Aorta (tissue), 5 donors: ENCODE measurements around the gene RAB25. TPM values are rescaled to one million over a fixed set of nuclear protein-coding genes. Genes with fewer than 3 reads are reported as not detected.
A peak's percentile ranks its signal among the peaks of the same experiment; 100 is the strongest.

Experiments used
- ATAC-seq: fragments of 200-7000 bp; cut with Tn5 transposase; one replicate; pipeline ENCODE4 v1.9.1; 2022; ENCODE audit warnings: moderate library complexity; ENCODE audit not compliant: low FRiP score
- DNase-seq, 2 donors: peaks; one replicate each; pipeline ENCODE4 v3.0.0-alpha.2; 2020
- H3K27ac ChIP-seq, 2 donors: one replicate each; pipeline ENCODE4 v1.5.1; 2013; ENCODE audit warnings: low read length in 2 of 2, mild to moderate bottlenecking in 2 of 2, moderate library complexity in 2 of 2, control low read depth in 1 of 2, inconsistent platforms in 1 of 2, low read depth in 1 of 2
- H3K27me3 ChIP-seq, 2 donors: one replicate each; pipeline ENCODE4 v1.6.1; 2013; ENCODE audit warnings: control low read depth in 1 of 2, low read length in 1 of 2, mild to moderate bottlenecking in 1 of 2, moderate library complexity in 1 of 2; ENCODE audit not compliant: insufficient read depth in 2 of 2, control insufficient read depth in 1 of 2
- H3K36me3 ChIP-seq, 2 donors: one replicate each; pipeline ENCODE4 v1.6.1; 2013; ENCODE audit warnings: control low read depth in 1 of 2, low read length in 1 of 2, mild to moderate bottlenecking in 1 of 2; ENCODE audit not compliant: insufficient read depth in 2 of 2, control insufficient read depth in 1 of 2
- H3K4me1 ChIP-seq, 2 donors: one replicate each; pipeline ENCODE4 v1.6.1; 2013; ENCODE audit warnings: low read length in 2 of 2, control low read depth in 1 of 2, mild to moderate bottlenecking in 1 of 2, moderate library complexity in 1 of 2; ENCODE audit not compliant: insufficient read depth in 2 of 2, control insufficient read depth in 1 of 2
- H3K4me3 ChIP-seq, 2 donors: one replicate each; pipeline ENCODE4 v1.5.1; 2013; ENCODE audit warnings: low read length in 2 of 2, control low read depth in 1 of 2, mild to moderate bottlenecking in 1 of 2
- H3K9me3 ChIP-seq: one replicate; pipeline ENCODE4 v1.6.1; 2013; ENCODE audit warnings: mild to moderate bottlenecking, low read length; ENCODE audit not compliant: control insufficient read depth
- WGBS, 2 donors: extraction: QIAGEN DNeasy Blood & Tissue Kit; methylation state at CpG; one replicate each; pipeline ENCODE4 v1.1.7; 2013; 5-methylcytosine and 5-hydroxymethylcytosine counted together
- intact Hi-C, 2 donors: fragments of 100-400 bp; cut with DNase I; formaldehyde crosslinking; loops; one replicate each; pipeline versions ENCODE4 v1.14.2 to v1.15.0; 2022
- polyA plus RNA-seq, 2 donors: library from polyadenylated mRNA; stranded (reverse); fragments of 200-250 nt; gene quantifications; one replicate each; pipeline ENCODE4 v1.2.3, GENCODE V29; 2013
- total RNA-seq, 2 donors: library from RNA; stranded (reverse); fragmentation: NEBNext Ultra II Directional; extraction: Animal tissue kit (Norgen Biotek cat#: 25700); gene quantifications; one replicate each; pipeline ENCODE4 v1.2.1, GENCODE V29; 2021
- donor health status: healthy with polysubstance abuse.
- donor health status: Bipolar disorder and iron deficiency.
- donor health status: DM: no; HTN: no; CAD: no.
- donor health status: DM: no; HTN: no; CAD: no.
- donor health status: DM: yes; HTN: yes; CAD: no.

RAB25 gene
- total and polyA plus RNA-seq, 4 donors, result 1.5 to 32.4 TPM; not detected in 2

DNA sequence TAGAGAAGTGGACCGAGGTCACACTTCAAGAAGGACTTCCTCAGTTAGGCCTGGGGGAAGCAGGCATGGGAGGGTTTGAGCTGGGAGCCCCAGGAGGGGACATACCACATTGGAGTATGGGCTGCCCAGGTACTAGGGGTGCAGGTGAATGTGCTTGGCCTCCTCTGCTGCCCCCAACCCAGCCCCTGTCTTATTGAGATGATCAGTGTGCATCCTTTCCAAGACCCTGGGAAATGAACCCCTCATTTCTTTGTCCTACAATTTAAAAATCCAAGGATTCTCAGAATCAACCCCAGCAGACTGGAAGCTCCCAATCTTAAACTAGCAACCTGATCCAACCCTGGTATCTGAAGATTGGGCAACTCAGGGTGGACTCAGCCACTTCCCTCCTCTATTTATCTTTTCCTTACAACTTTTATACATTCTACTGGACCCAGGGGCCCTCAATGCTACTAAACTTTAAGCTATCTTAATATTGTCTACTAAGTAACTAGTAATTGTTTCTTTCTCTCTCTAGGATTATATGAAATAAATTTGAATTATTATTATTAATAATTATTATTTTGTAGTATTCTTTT is 12.2 kb downstream of the RAB25 start:
- no peaks in the 10 kb centered on the region for H3K4me1 ChIP-seq
- 0 to 34% methylated on average over 1 of the region's 1 CpG for WGBS, 2 donors
- H3K27ac ChIP-seq, result no peak overlapping the region
- ATAC-seq (no peak), DNase-seq (no peak)
- H3K4me3 ChIP-seq, result no peak overlapping the region
- no peaks in the 10 kb centered on the region for H3K36me3 ChIP-seq
- intact Hi-C loops, result no loop called here
- no peaks in the 10 kb centered on the region for H3K9me3 ChIP-seq
- H3K27me3 ChIP-seq, result no peaks in the 10 kb centered on the region

DNA sequence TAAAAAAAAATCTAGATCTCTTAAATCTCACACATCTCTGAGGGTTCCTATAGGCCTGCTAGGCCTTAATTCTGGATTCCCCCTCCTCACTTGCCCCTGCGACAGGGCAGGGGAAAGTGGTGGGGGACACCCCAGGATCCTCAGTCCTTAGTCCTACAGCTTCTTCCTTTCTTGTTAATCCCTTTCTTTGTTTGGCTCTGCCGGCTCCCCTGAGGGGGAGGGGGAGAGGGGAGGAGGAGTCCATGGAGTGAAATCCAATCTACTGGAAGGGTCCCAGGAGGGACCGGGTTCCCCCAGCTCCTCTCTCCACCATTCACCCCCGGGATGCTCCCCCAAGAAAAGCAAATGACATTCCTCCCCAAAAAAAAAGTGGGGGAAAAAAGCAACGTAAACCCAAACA is 12.8 kb downstream of the RAB25 start:
- H3K4me1 ChIP-seq, result no peaks in the 10 kb centered on the region
- no peak for ATAC-seq

DNA sequence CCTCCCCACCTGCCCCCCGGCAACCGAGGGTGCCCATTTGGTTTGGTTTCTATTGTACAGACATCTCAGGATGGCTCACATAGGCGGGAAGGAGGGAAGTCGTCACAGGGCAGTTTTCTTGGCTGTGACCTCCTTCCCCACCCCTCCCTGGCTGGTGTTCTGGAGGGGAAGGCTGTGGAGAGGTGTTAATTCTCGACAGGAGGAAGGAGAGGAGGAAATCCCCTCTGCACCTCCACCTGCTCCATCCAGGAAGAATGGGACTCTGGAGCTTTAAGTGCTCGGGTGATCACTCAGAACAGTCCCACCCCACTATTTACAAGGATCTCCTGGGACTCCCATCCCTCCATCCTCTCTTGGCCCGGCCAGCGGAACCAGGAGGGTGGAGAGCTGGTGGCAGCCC is 13.7 kb downstream of the RAB25 start:
- Histone ChIP-seq H3K27ac (no peak overlapping the region), H3K9me3 (no peaks in the 10 kb centered on the region), H3K36me3 (no peaks in the 10 kb centered on the region), H3K4me1 (no peaks in the 10 kb centered on the region), H3K27me3 (no peaks in the 10 kb centered on the region), H3K4me3 (no peak overlapping the region)
- 67 to 73% methylated on average over 7 to 8 of the region's 8 CpGs for WGBS, 2 donors
- DNase-seq (no peak), ATAC-seq (no peak)
- intact Hi-C loops, result no loop called here

More for the DNA sequence above, 12.8 kb downstream of the RAB25 start:
- Histone ChIP-seq H3K9me3 (no peaks in the 10 kb centered on the region), H3K36me3 (no peaks in the 10 kb centered on the region), H3K4me3 (no peak overlapping the region), H3K27me3 (no peaks in the 10 kb centered on the region), H3K27ac (no peak overlapping the region)
- no peak for DNase-seq
- WGBS, 2 donors, result 50 to 59% methylated on average over 5 of the region's 5 CpGs
- intact Hi-C loops, result no loop called here

DNA sequence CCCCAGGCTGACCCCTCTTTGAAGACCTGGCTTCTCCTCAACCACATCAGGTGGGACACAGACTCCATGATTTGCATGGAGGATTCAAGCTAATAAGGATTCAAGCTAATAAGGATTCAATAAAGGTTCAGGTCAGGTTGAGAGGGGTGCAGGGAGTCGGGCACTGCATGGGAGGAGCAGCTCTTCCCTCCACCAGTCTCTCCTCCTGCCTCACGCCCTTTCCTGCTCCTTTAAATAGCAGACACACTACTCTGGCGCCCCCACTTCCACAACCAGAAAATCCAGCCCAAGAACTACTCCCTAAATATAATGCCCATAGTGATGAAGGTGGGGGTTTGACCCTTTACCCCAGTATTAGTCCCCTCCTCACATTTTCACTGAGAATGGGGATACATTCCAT is 14.2 kb downstream of the RAB25 start:
- no peaks in the 10 kb centered on the region for H3K27me3 ChIP-seq
- no peaks in the 10 kb centered on the region for H3K4me1 ChIP-seq
- no peak overlapping the region for H3K4me3 ChIP-seq
- H3K9me3 ChIP-seq, result no peaks in the 10 kb centered on the region
- no peaks in the 10 kb centered on the region for H3K36me3 ChIP-seq
- DNase-seq, result no peak
- intact Hi-C loops, result no loop called here
- ATAC-seq, result no peak
- 57 to 58% methylated on average over 3 of the region's 3 CpGs for WGBS, 2 donors
- no peak overlapping the region for H3K27ac ChIP-seq

DNA sequence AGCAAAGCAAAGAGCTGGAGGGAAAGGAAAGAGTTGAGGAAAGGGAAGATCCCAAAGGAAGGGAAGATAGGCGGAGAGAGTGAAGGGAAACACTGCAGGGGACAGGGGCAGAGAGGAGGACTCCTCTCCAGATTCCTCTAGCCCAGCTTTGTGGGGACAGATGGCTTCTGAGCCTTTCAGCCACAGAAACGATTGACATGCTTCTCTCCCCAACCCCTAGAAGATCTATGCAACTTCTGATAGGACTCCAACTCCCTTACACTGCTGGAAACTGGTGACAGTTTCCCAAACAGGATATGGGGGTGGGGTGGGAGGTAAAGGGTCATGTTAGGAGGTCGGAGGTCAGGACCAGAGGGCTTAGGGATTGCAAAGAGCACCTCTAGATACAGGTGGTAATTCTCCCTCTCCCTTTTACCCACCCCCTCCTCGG is 14.8 kb downstream of the RAB25 start:
- Histone ChIP-seq H3K36me3 (no peaks in the 10 kb centered on the region), H3K27me3 (no peaks in the 10 kb centered on the region), H3K9me3 (no peaks in the 10 kb centered on the region), H3K4me3 (no peak overlapping the region), H3K27ac (no peak overlapping the region), H3K4me1 (no peaks in the 10 kb centered on the region)
- ATAC-seq (no peak), DNase-seq (no peak)
- 71 to 78% methylated on average over 4 of the region's 4 CpGs for WGBS, 2 donors
- intact Hi-C loops, result no loop called here

DNA sequence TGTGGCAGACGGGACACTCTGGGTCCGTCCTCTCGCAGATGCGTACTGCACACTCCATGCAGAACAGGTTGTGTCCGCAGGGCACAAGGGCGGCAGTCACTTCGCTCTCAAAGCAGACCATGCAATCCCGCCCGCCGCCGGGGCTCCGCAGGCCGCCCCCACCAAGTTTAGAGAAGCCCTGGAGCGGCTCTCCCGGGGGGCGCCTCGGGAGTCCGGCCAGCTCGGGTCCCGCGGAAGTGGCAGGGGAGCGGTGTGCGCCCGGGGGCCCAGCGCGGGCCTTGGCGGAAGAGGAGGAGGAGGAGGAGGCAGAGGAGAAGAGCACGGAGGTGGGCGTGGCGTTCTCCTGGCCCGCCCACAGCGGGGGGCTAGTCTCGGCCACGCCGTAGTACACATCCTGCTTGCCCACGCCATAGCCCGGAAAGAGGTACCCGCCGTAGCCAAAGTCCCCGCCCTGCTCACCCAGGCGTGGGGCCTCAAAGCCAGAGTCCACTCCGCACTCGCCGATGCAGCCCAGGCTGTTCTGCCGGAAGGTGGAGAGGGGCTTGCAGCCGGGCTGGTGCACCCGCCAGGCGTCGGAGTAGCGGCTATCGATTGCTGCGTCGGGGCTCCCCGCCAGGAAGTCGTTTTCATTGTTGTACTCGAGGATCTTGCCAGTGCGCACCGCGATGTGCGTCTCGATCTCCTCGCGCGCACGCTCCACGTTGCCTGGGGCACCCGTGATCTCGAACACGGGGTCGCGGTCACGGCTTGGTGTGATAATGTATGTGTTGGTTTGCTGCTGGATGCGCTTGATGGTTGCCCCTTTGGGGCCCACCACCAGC is 15.9 kb downstream of the RAB25 start:
- intact Hi-C loops, result no loop called here
- peak in 1 of 2 donors; percentile 82 for DNase-seq
- Histone ChIP-seq H3K9me3 (no peaks in the 10 kb centered on the region), H3K27ac (no peak overlapping the region), H3K4me1 (no peaks in the 10 kb centered on the region), H3K27me3 (no peaks in the 10 kb centered on the region), H3K4me3 (no peak overlapping the region), H3K36me3 (no peaks in the 10 kb centered on the region)
- ATAC-seq, result peak; percentile 68
- 75 to 79% methylated on average over 73 of the region's 73 CpGs for WGBS, 2 donors

DNA sequence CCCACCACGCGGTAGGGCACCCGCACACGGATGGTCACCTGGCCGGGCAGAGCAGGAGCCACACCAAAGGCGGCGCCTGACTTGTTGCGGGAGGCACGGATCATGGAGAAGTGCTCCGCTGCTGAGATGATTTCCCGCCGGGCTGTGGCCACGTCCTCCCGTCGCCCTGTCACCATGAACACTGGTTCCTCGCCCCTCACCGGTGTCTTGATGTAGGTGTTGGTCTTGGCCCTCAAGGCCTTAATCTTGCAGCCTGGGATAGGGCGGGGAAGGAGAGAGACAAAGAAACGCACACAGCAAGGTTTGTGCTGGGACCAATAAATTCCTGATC is 16.4 kb downstream of the RAB25 start:
- 88 to 91% methylated on average over 19 of the region's 19 CpGs for WGBS, 2 donors
- no peak overlapping the region for H3K27ac ChIP-seq
- ATAC-seq, result no peak
- H3K36me3 ChIP-seq, result no peaks in the 10 kb centered on the region
- H3K27me3 ChIP-seq, result no peaks in the 10 kb centered on the region
- intact Hi-C loops, result no loop called here
- H3K4me3 ChIP-seq, result no peak overlapping the region
- DNase-seq, result no peak
- no peaks in the 10 kb centered on the region for H3K9me3 ChIP-seq
- no peaks in the 10 kb centered on the region for H3K4me1 ChIP-seq

DNA sequence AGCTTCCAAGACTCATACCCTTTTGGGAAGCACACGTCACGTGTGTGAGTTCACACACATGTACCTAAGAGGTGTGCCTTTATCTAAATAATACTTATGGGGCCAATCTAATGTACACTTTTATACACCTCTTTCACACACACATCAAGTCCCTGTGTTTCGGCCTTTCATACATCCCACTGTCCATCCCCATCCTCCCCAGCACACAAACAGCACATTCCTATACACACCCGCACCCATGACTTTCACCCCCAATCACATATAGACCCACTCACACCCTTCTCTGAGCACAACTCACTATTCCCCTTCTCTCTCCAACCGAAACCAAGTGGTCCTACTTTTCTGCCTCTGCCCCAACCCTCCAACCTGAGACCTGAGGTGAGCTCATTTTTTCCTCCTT is 17.8 kb downstream of the RAB25 start:
- Histone ChIP-seq H3K36me3 (no peaks in the 10 kb centered on the region), H3K4me3 (no peak overlapping the region), H3K27me3 (no peaks in the 10 kb centered on the region), H3K4me1 (no peaks in the 10 kb centered on the region), H3K9me3 (no peaks in the 10 kb centered on the region), H3K27ac (no peak overlapping the region)
- DNase-seq (no peak), ATAC-seq (no peak)
- WGBS, 2 donors, result 83 to 87% methylated on average over 5 of the region's 5 CpGs
- intact Hi-C loops, result no loop called here

DNA sequence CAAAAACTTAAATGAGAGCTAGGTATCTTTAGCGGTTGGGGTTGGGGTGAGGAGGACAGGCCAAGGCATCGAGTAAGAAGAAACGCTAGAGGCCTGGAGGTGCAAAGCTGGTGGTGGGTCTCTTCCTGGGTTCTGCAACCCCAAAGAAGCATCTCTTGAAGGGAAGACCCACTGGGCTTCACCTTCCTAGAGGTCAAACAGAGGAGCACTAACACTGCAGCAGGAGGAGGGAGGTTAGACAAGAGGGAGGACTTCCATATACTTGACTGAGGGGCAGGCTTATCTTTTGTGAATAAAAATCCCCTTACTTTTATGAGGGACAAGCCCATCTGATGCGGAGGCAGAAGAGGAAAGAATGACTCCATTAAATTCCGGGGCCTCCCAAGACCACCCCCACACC is 18.8 kb downstream of the RAB25 start:
- intact Hi-C loops, result no loop called here
- WGBS, 2 donors, result 83 to 85% methylated on average over 5 of the region's 5 CpGs
- Histone ChIP-seq H3K27ac (no peak overlapping the region), H3K36me3 (no peaks in the 10 kb centered on the region), H3K4me1 (no peaks in the 10 kb centered on the region), H3K9me3 (no peaks in the 10 kb centered on the region), H3K27me3 (no peaks in the 10 kb centered on the region), H3K4me3 (no peak overlapping the region)
- no peak for DNase-seq
- ATAC-seq, result no peak
